T-helper 22 cell (primary cell): ENCODE data around the gene TTC28.
"Not testable (repeated sequence)": the region's sequence is repeated elsewhere in the genome, so short reads cannot be mapped to it uniquely, and the experiment has no call there.

Experiments
- DNase-seq: peaks from one replicate; pipeline ENCODE4 v3.0.0-alpha.2; 2020; ENCODE audit warnings: low read depth

TTC28 gene

GRCh38 chr22:28406246-28406645 lies 273.4 kb downstream of the TTC28 start:
- no peak for DNase-seq

- no peak for DNase-seq
Observed at GRCh38 chr22:28405588-28405987, 274.1 kb downstream of the TTC28 start.

GRCh38 chr22:28402539-28402938 lies 277.1 kb downstream of the TTC28 start:
- DNase-seq: no peak

GRCh38 chr22:28402060-28402459 lies 277.6 kb downstream of the TTC28 start:
- no peak for DNase-seq

- no peak for DNase-seq
Observed at GRCh38 chr22:28398981-28399380, 280.7 kb downstream of the TTC28 start.

- no peak for DNase-seq
Observed at GRCh38 chr22:28398355-28398754, 281.3 kb downstream of the TTC28 start.

GRCh38 chr22:28397306-28397705 lies 282.3 kb downstream of the TTC28 start:
- DNase-seq: no peak

GRCh38 chr22:28395920-28396753 lies 283.5 kb downstream of the TTC28 start:
- DNase-seq: no peak

- no peak for DNase-seq
Observed at GRCh38 chr22:28395520-28395919, 284.1 kb downstream of the TTC28 start.

GRCh38 chr22:28394513-28395110 lies 285.0 kb downstream of the TTC28 start:
- no peak for DNase-seq

- DNase-seq: no peak
Observed at GRCh38 chr22:28381429-28382167, 298.0 kb downstream of the TTC28 start.

- no peak for DNase-seq
Observed at GRCh38 chr22:28379951-28380350, 299.7 kb downstream of the TTC28 start.

- no peak for DNase-seq
Observed at GRCh38 chr22:28379075-28379779, 300.4 kb downstream of the TTC28 start.

- DNase-seq: no peak
Observed at GRCh38 chr22:28375761-28376534, 303.7 kb downstream of the TTC28 start.

GRCh38 chr22:28373831-28374230 lies 305.8 kb downstream of the TTC28 start:
- DNase-seq: no peak

GRCh38 chr22:28369854-28370253 lies 309.8 kb downstream of the TTC28 start:
- no peak for DNase-seq

GRCh38 chr22:28366856-28367255 lies 312.8 kb downstream of the TTC28 start:
- DNase-seq: no peak

GRCh38 chr22:28365371-28365770 lies 314.3 kb downstream of the TTC28 start:
- DNase-seq: no peak

GRCh38 chr22:28364105-28364504 lies 315.5 kb downstream of the TTC28 start:
- not testable (repeated sequence) for DNase-seq

GRCh38 chr22:28360939-28361338 lies 318.7 kb downstream of the TTC28 start:
- DNase-seq: no peak

- no peak for DNase-seq
Observed at GRCh38 chr22:28358312-28358711, 321.3 kb downstream of the TTC28 start.

- no peak for DNase-seq
Observed at GRCh38 chr22:28357193-28357592, 322.4 kb downstream of the TTC28 start.
